ENCODE data around the gene BMP2K. TPM values are rescaled to one million over a fixed set of nuclear protein-coding genes. Genes with fewer than 3 reads are reported as not detected.

BMP2K gene
- total RNA-seq, result 87.0 and 121 TPM in 2 replicates

DNA sequence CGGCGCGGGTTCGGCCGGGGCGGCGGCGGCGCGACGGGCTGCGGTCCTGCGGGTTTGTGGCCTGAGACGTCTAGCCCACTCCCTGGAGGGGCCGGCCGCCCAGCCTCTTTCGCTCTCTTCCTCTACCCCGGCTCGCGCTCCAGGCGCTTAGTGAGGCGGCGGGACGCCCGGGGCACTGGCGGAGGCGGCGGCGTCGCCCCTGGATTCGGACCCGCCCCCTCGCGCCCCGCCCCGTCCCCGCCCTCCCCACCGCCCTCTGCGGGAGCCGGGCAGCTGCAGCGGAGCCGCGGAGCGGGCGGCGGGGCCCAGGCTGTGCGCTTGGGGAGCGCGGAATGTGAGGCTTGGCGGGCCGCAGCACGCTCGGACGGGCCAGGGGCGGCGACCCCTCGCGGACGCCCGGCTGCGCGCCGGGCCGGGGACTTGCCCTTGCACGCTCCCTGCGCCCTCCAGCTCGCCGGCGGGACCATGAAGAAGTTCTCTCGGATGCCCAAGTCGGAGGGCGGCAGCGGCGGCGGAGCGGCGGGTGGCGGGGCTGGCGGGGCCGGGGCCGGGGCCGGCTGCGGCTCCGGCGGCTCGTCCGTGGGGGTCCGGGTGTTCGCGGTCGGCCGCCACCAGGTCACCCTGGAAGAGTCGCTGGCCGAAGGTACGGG lies at the start of gene BMP2K:
Gene BMP2K, plus strand, starts transcription at position 272 of the 650 bp plus-strand sequence. Its CDS starts 194 bp downstream, at position 466.
- peak; percentile 79 to 89 for DNase-seq (ENCODE audit: low read depth in 2 of 2)

DNA sequence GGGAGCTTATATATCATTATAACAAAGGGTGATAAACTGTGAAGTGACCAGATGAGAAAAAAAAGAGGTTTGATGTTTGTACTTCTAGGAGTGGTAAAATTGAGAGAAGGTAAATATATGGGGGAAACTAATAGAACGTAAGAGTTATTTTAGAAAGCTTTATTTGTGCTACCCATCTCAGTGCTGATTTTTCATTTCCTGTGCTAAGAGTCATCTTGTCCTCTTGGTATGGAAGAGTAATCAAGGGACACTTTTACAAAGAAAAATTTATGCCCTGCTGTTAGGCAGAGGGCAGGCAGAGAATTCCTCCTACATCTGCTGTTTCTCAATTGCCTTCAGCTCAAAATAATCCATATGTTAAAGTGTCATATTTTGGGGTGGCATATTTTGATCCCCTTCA lies 49.6 kb upstream of the BMP2K start:
- DNase-seq (ENCODE audit: low read depth in 2 of 2), result no peak

DNA sequence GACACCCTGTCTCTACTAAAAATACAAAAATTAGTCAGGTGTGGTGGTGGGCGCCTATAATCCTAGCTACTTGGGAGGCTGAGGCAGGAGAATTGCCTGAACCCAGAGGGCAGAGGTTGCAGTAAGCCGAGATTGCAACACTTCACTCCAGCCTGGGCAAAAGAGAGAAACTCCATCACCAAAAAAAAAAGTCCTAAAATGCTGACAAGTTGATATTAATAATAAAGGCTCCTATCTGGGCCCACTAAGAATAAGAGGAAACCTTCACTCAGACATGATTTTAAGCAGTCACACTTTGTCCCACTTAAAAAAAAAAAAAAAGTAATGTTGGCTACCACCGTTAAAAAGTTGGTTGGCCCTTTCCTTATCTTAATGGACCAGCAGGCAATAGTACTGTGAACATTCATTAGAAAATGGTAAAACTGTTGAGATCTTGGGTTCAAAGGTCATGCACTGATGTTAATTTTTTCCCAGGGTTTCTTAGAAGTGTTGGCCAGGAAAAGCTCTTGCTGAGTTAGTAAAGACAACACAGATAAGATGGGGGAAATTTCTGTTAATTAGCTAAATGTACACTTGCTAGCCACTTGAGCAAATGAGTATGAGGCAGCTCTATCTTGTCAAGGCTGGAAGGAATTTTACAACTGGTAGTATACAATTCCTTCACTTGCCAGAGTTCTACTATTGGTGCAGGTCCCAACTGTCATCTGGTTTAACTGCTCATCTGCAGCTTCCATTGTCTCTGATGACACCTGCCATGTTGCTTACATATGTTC lies 43.6 kb upstream of the BMP2K start:
- no peak for DNase-seq (ENCODE audit: low read depth in 2 of 2)

DNA sequence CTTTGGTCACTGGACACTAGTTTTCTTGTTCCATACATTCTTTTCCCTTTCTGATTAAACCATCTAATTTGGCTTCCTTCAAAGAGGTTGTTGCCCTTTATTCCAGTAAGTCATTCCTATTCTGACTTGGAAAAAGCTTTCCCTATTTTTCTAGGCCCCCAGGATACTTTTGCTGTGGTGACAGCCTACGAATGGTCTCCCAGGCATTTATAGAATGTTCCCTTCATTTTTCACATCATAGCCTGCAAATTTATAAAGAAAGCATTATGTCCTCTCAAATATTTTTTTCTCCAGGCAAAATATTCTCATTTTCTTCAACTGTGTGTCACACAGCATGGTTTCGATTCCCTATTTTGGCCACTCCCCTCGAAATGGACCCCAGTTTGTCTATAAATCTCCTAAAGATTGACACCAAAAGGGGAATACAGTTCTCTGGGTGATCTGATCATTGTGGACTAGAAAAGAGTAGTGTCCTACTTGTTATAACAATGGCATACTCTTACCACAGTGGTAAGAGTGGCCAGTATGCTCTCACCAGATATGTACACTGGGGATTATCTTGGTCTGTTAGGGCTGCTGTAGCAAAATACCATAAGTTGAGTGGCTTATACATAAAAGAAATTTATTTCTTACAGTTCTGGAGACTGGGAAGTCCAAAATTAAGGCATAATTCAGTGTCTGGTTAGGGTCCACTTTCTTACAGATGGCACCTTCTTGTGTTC lies 41.5 kb upstream of the BMP2K start:
- no peak for DNase-seq (ENCODE audit: low read depth in 2 of 2)

DNA sequence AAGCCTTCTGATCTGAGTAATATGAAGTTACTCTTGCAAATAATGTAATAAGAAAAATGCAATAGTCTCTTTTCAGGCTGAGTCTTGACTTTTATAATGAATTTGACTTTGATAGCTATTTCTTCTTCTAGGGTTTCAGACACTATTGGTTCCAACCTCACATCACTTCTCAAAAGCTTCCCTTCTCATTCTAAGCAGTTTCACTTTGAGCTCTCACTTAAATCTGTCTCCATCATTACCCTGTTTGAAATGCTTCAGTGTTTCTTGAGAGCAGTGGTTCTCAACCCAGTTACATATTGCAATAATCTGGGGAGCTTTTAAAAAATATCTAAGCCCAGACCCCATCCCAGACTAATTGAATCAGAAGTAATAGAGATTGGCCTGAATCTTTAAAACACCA lies 40.5 kb upstream of the BMP2K start:
- DNase-seq (ENCODE audit: low read depth in 2 of 2), result no peak

DNA sequence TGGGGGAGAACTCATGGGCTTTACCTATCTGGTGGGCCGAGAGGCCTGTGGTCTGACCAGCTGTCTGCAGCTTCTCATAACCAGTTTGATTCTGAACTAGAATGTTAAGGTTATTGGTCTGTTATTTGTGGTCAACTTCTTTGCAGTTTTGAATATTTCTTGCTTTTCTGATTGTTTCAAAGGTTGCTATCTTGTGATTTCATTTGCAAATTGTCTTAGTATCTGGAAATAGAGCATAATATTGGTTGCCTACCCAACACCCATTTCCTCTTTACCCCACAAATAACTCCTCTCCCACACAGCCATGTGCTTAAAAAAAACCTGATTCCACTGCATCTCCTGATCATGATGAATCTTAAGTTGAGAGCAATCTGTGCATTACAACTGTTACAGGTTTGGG lies 39.1 kb upstream of the BMP2K start:
- DNase-seq (ENCODE audit: low read depth in 2 of 2), result no peak

DNA sequence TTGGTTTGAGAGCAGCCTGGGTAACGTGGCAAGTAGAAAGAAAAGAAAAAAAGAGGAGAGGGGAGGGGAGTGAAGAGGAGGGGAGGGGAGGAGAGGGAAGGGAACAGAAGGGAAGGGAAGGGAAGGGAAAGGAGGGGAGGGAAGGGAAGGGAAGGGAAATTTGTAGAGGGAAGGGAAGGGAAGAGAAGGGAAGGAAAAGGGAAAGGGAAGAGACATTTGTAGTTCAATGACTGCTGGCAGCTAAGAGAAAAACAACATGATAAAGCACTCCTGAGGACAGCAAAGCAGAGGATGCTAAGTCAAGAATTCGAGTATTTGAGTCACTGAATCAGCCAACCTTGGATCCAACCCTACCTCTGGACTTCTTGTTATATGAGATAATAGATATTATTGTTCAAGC lies 38.2 kb upstream of the BMP2K start:
- DNase-seq (ENCODE audit: low read depth in 2 of 2), result no peak

DNA sequence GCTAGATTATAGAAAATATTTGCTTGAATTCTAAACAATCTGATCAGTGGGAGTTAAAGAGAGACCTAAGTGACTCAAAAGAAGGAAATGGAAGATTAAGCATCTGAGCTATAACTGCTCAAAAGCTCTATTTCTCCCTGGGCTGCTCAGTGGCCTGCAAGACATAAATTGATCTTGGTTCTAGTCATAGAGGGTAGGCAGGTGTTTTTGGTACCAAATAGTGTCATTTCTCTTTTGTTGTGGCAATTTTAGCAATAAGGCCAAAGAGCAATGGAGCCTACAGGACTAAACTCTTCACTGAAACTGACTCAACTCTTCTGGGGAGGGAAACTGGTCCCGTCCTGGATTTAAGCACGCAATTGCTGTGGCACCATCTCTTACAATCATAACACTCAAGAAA lies 33.9 kb upstream of the BMP2K start:
- no peak for DNase-seq (ENCODE audit: low read depth in 2 of 2)

DNA sequence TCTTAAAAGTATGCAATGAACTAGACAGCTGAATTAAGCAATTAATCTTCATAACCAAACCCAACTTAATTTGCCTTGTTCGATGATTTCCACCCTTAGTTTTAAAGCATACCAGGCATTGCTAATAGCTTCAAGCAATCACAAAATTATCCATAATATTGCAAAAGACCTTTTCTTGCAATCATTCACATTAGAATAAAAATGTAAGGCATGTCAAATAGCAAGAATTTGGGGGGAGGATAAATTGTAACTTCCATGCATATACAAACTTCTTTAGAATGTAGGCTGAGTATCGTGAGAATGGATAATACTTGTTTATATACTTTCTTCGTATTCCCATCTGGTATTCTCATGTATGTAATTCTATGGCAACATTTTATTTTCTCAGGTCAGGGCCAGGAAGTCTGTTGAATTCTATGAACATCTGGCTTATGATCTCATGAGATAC lies 28.7 kb upstream of the BMP2K start:
- peak; percentile 52 to 58 for DNase-seq (ENCODE audit: low read depth in 2 of 2)

DNA sequence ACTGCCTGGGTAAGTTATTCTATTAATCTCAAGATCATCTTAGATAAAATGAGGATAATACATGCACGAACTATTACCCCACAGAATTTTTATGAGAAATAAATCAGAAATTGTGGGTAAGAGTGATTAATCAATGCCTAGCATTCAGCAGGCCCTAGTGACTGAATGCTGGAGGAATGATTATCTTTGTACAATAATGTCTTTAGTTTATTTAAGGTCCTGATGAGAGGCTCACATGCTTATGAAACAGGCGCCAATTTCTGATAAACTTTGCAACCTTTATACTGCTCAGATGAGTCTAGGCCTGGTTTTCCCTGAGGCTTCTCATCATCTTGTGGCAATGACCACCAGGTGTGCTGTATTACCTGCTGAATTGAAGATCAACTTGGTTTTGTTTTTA lies 27.8 kb upstream of the BMP2K start:
- DNase-seq (ENCODE audit: low read depth in 2 of 2), result no peak

DNA sequence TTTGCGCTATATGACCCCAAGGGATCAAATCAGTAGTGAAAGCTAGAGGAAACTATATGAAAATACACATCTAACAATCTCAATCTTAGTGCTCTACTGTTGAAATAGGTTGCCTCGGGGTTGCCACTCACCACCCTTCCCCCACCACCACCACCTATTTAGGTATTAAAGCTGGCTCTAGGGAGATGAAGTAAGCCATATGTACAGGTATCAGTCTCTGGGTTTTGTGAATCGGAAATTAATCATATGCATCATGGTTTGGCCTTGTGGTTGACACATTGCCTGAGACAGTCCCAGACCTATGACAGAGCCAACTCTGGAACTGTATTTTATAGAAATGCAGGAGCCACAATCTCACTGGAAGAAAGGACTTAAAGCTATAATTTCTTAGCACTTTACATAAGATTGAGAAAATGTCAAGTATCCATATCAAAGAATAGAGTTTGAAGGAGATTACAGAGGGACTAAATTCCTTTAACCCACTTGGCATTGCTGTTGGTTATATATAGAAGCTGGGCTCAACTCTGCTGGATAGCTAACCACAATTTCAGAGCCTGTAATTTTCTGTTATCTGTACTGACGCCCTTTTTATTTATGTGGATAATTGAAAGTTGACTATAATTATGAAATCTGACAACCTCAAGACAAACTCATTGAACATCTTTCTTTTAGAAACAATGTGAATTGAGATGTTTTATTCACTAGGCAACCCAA lies 26.7 kb upstream of the BMP2K start:
- DNase-seq (ENCODE audit: low read depth in 2 of 2), result no peak

DNA sequence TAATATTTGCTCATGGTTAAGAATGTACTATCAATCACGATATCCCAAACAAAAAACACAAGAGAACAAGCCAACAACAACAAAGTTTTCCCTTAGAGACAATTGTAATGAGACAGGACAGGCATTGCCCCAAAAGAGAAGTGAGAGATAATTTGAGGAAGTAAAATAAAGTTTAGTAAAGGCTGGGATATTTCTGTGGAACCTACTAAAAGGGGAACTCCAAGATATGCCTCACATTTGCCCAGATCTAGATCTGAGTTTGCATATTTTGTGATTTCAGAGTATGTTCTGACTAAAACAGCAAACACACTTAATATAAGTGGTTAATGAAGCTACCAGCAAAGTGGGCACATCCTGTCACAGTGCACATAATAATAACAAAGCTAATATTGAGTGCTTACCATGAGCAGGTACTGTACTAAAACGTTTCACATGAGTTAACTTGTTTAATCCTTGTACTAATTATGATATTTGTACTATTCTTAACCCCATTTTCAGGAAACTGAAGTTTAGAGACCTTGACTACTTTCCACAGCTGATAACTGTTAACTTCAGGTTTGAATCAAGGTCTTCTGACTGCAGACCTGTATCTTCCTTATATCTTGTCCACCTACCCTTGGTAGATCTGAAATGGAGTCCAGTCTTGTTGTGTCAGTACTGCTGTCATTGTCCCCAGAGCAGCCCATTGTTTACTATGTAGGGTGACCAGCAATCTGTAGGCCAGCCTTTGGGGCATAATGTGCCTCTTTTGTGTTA lies 26.0 kb upstream of the BMP2K start:
- peak; percentile 43 to 82 for DNase-seq (ENCODE audit: low read depth in 2 of 2)

DNA sequence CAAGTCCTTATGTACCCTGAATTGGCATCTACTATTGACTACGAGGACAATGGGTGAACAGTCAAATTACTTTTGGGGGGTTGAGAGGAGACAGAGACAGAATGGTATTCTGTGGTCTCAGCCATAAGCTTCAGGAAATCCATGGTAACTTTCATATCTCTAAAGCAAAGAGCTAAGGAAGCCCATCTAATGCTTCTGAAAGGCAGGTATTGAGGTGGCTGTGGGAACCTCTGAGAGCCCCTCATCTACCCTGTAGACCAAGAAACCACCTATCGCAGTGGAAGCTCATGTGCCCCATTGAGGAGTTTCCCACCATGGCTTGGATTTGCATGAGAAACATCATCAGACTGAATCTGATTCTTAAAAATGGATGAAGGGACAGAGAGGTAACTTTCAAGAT lies 23.1 kb upstream of the BMP2K start:
- DNase-seq (ENCODE audit: low read depth in 2 of 2), result no peak

DNA sequence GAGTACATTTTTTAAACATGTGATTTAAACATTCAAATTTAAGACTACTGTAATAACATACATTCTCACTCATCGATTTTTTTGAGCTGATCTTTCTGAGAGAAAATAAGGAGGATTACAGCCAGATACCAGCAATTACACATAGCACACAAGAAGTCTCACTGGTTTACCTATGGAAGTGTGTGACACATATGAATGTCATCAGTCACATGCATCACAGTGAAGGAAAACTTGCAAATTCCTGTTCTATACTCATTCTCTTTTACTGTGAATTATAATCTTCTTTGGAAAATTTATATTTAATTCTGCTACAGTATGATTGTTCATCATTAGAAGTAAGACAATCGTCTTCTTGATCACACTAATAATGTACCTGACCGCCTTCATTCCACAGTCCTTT lies 21.3 kb upstream of the BMP2K start:
- DNase-seq (ENCODE audit: low read depth in 2 of 2), result no peak

DNA sequence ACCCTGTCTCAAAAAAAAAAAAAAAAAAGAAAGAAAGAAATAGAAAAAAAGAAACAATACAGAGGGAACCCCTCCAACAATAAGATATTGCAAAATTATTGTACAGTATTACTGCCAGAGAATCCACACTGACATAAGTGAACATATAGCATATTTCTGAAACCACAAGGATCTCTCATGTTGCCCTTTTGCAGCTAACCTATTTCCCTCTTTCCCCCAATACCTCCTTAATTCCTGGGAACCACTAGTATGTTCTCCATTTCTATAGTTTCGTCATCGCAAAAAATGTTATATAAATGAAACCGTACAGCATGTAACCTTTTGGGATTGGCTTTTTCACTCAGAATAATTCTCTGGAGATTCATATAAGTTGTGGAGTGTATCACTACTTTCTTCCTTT lies 20.0 kb upstream of the BMP2K start:
- no peak for DNase-seq (ENCODE audit: low read depth in 2 of 2)

DNA sequence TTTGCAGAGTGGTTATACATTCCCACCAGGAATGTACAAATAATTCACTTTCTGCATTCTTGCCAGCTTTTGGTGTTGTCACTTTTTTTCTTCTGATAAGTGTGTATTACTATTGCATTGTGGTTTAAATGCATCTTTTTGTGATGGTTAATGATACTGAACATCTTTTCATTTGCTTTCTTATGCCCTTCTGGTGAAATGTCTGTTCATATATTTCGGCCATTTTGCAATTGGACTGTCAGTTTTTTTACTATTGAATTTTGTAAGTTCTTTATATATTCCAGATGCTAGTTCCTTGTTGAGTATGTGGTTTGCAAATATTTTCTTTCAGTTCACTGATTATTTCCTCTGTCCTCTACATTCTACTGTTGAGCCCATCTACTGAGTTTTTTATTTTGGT lies 19.4 kb upstream of the BMP2K start:
- no peak for DNase-seq (ENCODE audit: low read depth in 2 of 2)

DNA sequence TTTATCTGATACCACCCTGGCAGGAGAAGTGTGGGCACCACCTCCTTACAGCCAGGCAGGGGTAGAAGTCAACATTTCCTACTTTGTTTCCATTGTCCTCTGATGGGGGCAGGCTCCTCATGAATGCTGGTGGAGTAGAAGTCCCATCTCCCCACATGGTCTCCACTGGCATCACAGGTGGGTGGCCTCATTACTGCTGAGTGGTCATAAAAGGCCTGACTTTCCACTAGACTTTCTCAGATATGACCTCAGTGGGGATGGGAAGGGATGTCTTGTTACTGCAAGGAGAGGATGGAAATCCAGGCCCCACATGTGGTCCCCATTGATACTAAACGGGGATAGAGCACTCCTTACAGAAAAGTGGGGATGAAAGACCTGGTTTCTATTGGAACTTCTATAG lies 18.6 kb upstream of the BMP2K start:
- no peak for DNase-seq (ENCODE audit: low read depth in 2 of 2)

DNA sequence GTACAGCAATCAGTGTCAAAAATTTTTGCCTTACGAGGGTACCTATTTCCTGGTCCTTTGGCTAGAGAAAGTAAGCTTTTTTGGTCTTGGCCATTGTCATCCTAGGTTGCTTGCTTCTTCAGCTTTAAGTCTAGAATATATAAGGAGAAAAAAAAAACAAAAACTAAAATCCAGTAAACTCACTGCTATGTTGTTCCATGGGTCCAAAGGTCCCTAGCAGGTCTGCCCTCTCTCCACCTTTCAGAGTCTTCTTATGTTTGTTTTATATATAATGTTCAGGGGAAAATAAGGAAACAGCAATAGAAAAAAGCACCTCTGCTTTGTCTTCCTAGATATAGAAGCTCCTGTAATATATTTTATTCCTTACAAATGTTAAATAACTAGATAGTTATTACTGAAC lies 18.1 kb upstream of the BMP2K start:
- DNase-seq (ENCODE audit: low read depth in 2 of 2), result no peak

DNA sequence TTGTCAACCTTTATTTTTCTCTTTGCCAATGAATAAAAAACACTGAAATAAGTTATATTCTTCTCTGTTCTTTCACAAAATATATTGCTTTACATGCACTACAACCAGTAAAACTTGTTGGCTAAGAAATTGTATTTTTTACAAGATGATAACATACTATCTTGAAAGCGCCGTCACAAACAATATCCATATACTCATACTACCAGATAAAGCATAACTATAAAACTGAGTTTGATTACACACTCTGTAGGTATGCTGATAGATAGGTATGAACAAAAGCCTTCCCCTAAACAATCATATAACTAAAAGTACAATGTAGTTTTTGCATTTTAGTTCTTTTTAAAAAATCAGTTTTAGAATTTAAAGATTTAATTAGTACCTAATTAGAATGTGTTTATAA lies 13.6 kb upstream of the BMP2K start:
- no peak for DNase-seq (ENCODE audit: low read depth in 2 of 2)

DNA sequence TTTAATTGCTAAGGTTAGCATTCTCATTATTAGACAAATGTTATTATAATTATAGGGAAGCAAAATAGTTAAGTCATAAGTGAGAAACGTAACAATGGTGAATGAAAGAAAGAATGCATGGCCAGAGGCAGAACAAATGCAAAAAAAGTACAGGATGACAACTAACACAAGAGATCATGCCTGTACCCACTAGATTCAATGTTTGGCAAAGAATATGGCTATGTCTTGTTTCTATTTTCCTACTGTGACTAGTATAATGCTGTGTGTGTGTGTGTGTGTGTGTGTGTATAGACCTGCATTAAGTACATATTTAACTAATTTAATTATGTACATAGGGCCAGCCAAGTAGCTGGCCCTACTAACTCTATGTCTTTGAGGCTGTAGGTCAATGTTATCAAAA lies 12.9 kb upstream of the BMP2K start:
- DNase-seq (ENCODE audit: low read depth in 2 of 2), result no peak

DNA sequence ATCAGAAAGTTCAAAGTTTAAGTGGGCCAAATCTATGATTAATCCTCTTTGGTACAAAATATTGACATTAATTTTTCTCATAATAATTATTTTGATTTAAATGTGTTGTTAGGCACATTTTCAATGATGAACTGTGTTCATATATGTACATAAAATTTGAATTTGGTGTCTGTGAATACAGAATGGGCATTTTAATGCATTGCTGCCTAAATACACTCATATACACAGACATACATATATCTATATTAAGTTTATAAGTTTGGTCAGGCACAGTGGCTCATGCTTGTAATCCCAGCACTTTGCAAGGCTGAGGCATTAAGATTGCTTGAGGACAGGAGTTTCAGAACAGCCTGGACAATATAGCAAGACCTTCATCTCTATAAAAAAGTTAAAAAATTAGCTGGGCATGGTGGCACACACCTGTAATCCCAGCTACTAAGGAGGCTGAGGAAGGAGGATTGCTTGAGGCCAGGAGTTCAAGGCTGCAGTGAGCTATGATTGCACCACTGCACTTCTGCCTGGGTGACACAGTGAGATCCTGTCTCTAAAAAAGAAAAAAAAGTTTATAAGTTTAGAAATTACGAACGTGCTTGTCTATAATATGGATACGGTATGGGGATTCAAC lies 12.3 kb upstream of the BMP2K start:
- DNase-seq (ENCODE audit: low read depth in 2 of 2), result no peak

Measured in lung microvascular endothelial cell (primary cell).